GM19043 (cell line): ENCODE measurements around the gene PTPN7.
"Not testable (repeated sequence)": the region's sequence is repeated elsewhere in the genome, so short reads cannot be mapped to it uniquely, and the experiment has no call there.

Experiments
- ATAC-seq: cut with Tn5 transposase; IDR thresholded peaks from one replicate; pipeline ENCODE4 v1.9.1; 2021; ENCODE audit warnings: low read depth; ENCODE audit not compliant: unreplicated experiment

The PTPN7 gene

GRCh38 chr1:202189918-202190715, 29.7 kb upstream of the PTPN7 start:
- ATAC-seq, result no peak

GRCh38 chr1:202189001-202189790, 28.8 kb upstream of the PTPN7 start:
- no peak for ATAC-seq

GRCh38 chr1:202187697-202188407, 27.4 kb upstream of the PTPN7 start:
- no peak for ATAC-seq

- ATAC-seq, result no peak
Observed at GRCh38 chr1:202187041-202187671, 26.8 kb upstream of the PTPN7 start.

GRCh38 chr1:202186327-202186726, 25.9 kb upstream of the PTPN7 start:
- no peak for ATAC-seq

- no peak for ATAC-seq
Observed at GRCh38 chr1:202184750-202185460, 24.5 kb upstream of the PTPN7 start.

GRCh38 chr1:202182040-202182877, 21.9 kb upstream of the PTPN7 start:
- ATAC-seq, result no peak

- no peak for ATAC-seq
Observed at GRCh38 chr1:202181586-202181985, 21.2 kb upstream of the PTPN7 start.

GRCh38 chr1:202180751-202181139, 20.3 kb upstream of the PTPN7 start:
- ATAC-seq, result not testable (repeated sequence)

- no peak for ATAC-seq
Observed at GRCh38 chr1:202179828-202180750, 19.7 kb upstream of the PTPN7 start.

- ATAC-seq, result no peak
Observed at GRCh38 chr1:202176949-202177927, 16.8 kb upstream of the PTPN7 start.

GRCh38 chr1:202173993-202174392, 13.6 kb upstream of the PTPN7 start:
- ATAC-seq, result no peak

GRCh38 chr1:202172015-202172355, 11.6 kb upstream of the PTPN7 start:
- ATAC-seq, result no peak

GRCh38 chr1:202171292-202172014, 11.1 kb upstream of the PTPN7 start:
- ATAC-seq, result no peak

- no peak for ATAC-seq
Observed at GRCh38 chr1:202170726-202171125, 10.3 kb upstream of the PTPN7 start.

- no peak for ATAC-seq
Observed at GRCh38 chr1:202168861-202169260, 8.5 kb upstream of the PTPN7 start.
